Activated T-helper 2 cell treated with anti-CD3 and anti-CD28 coated beads, Interferon-gamma antibody, Interleukin-2, Interleukin-4, amounts not matched to agents 10 μg/mL and 5 μg/mL and 100 μg/mL, durations not matched to agents 14 hours and 24 hours and 36 hours (primary cell): ENCODE results near the gene CARD16. TPM values are rescaled to one million over a fixed set of nuclear protein-coding genes. Genes with fewer than 3 reads are reported as not detected.
"Not testable (repeated sequence)": the region's sequence is repeated elsewhere in the genome, so short reads cannot be mapped to it uniquely, and the experiment has no call there.

Source experiments
- DNase-seq: peaks from one replicate; pipeline ENCODE4 v3.0.0; 2021; ENCODE audit warnings: low spot score
- H3K27ac Mint-ChIP-seq: one replicate; pipeline ENCODE4 v1.8.0; 2021; ENCODE audit warnings: mixed read lengths
- H3K27me3 Mint-ChIP-seq: one replicate; pipeline ENCODE4 v1.8.0; 2021; ENCODE audit warnings: low read depth, mixed read lengths
- H3K36me3 Mint-ChIP-seq: one replicate; pipeline ENCODE4 v1.8.0; 2021; ENCODE audit warnings: low read depth, mixed read lengths
- H3K4me1 Mint-ChIP-seq: one replicate; pipeline ENCODE4 v1.8.0; 2021; ENCODE audit warnings: low read depth, mixed read lengths
- H3K4me3 Mint-ChIP-seq: one replicate; pipeline ENCODE4 v1.8.0; 2021; ENCODE audit warnings: low read depth, mild to moderate bottlenecking, moderate library complexity, mixed read lengths
- H3K9me3 Mint-ChIP-seq: one replicate; pipeline ENCODE4 v1.8.0; 2021; ENCODE audit warnings: mixed read lengths
- intact Hi-C: fragments of 100-400 bp; cut with micrococcal nuclease; formaldehyde crosslinking; loops from one replicate; pipeline ENCODE4 v1.15.1; 2023
- total RNA-seq: library from RNA; stranded (reverse); gene quantifications from 2 replicates; pipeline ENCODE4 v1.2.3, GENCODE V29; 2022

Gene CARD16
- total RNA-seq, 1 donor from 2014 or later = 5.2 TPM

GRCh38 chr11:105040703-105041102, 4.4 kb downstream of the CARD16 start:
- Mint-ChIP-seq H3K9me3 (peaks cover 5% of the 10 kb centered on the region), H3K27me3 (no peaks in the 10 kb centered on the region), H3K4me1 (peaks cover 34% of the 10 kb centered on the region), H3K4me3 (no peak overlapping the region), H3K36me3 (peaks cover 44% of the 10 kb centered on the region), H3K27ac (no peak overlapping the region)
- intact Hi-C loops = no loop called here
- no peak for DNase-seq

DNA sequence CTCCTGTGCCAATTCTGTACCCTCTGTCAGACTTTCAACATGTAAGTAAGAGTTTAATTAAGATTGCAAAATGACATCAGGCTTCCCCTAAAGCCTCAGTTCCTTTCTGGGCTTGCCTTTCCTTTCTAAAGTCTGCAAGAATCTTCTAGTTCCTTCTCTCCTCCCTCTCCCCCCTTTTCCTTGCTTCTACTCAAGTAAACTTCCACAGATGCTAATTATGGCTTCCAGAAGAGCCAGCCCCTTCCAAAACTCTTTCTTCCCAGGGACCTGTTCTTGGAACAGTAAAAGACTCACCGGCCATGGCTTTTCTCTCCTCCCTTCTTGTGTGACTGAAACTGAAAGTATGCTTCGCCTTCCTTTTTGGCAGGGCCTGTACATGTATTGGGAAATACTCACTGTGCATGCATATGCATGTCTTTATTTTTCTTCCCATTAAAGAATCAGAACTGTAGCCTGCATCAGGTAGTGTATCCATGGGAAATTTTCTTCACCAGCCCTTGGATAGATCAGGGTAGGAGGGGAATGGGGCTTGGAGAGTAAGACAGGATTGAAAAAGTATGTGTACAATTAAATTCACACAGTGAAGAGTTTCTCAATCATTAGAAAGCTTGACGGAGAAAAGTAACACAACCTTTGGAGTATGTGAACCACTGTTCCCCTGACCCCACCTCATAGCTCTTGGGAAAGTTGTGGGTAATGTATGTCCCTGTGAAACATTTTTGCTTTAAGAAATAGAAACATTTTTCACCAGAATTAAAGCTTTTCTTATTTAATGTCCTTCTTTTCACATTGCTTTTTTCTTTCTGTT, 10.1 kb downstream of the CARD16 start, which contains the start of gene CASP1:
Gene CASP1, minus strand, starts transcription at position 332 of the 808 bp plus-strand sequence. Its CDS starts 31 bp downstream, at position 301.
- intact Hi-C loops = no loop called here

GRCh38 chr11:105034388-105034787, 10.7 kb downstream of the CARD16 start:
- H3K9me3 Mint-ChIP-seq, H3K27me3 Mint-ChIP-seq, DNase-seq, intact Hi-C loops: not testable (repeated sequence)
- Mint-ChIP-seq H3K27ac (peak overlapping the region; percentile 20), H3K4me3 (peak overlapping the region; percentile 86), H3K4me1 (peaks cover 33% of the 10 kb centered on the region), H3K36me3 (peaks cover 48% of the 10 kb centered on the region)

More for the DNA sequence above, 10.1 kb downstream of the CARD16 start, which contains the start of gene CASP1:
- Mint-ChIP-seq H3K9me3 (peaks cover 5% of the 10 kb centered on the region), H3K27me3 (no peaks in the 10 kb centered on the region), H3K4me1 (peaks cover 33% of the 10 kb centered on the region), H3K4me3 (peak within 1 kb of the TSS; percentile 86), H3K27ac (peak within 1 kb of the TSS; percentile 84), H3K36me3 (peaks cover 46% of the 10 kb centered on the region)
- peak; percentile 13 for DNase-seq

DNA sequence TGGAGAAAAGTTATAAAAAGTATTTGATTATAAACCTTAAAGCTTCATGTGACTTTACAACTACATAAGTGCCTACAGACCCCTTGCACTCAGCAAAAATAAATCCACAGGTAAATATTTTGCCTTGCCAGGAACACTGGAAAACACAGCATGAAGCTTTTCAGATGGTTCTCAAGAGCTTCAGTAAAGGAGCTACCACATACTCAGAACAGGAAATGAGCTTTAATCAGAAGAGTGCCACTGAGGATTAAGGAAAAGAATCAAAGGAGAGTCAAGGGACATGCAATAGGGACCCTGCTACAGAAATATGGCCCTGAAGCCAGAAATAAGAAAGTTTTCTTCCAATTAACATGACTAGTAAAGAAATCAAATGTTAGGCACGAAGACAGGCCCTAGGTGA, 11.4 kb downstream of the CARD16 start:
- DNase-seq = no peak
- peaks cover 52% of the 10 kb centered on the region for H3K36me3 Mint-ChIP-seq
- H3K4me3 Mint-ChIP-seq = peak overlapping the region; percentile 86
- H3K27ac Mint-ChIP-seq = peak overlapping the region; percentile 20
- H3K27me3 Mint-ChIP-seq = no peaks in the 10 kb centered on the region
- H3K4me1 Mint-ChIP-seq = peaks cover 33% of the 10 kb centered on the region
- H3K9me3 Mint-ChIP-seq = peaks cover 5% of the 10 kb centered on the region
- intact Hi-C loops = no loop called here

GRCh38 chr11:105033343-105033742, 11.8 kb downstream of the CARD16 start:
- H3K4me3 Mint-ChIP-seq = peak overlapping the region; percentile 86
- H3K27ac Mint-ChIP-seq = peak overlapping the region; percentile 40
- peaks cover 5% of the 10 kb centered on the region for H3K9me3 Mint-ChIP-seq
- peaks cover 33% of the 10 kb centered on the region for H3K4me1 Mint-ChIP-seq
- intact Hi-C loops = no loop called here
- no peak for DNase-seq
- peaks cover 52% of the 10 kb centered on the region for H3K36me3 Mint-ChIP-seq
- H3K27me3 Mint-ChIP-seq = no peaks in the 10 kb centered on the region

- Mint-ChIP-seq H3K27ac (no peak overlapping the region), H3K9me3 (no peaks in the 10 kb centered on the region), H3K27me3 (no peaks in the 10 kb centered on the region), H3K4me3 (no peak overlapping the region), H3K36me3 (peaks cover 49% of the 10 kb centered on the region), H3K4me1 (peaks cover 38% of the 10 kb centered on the region)
- DNase-seq = no peak
- intact Hi-C loops = no loop called here
Observed at GRCh38 chr11:105032495-105032894, 12.6 kb downstream of the CARD16 start.

GRCh38 chr11:105027678-105028077, 17.5 kb downstream of the CARD16 start:
- Mint-ChIP-seq H3K36me3 (peaks cover 58% of the 10 kb centered on the region), H3K27ac (no peak overlapping the region), H3K4me3 (no peak overlapping the region), H3K27me3 (no peaks in the 10 kb centered on the region), H3K4me1 (peaks cover 11% of the 10 kb centered on the region), H3K9me3 (no peaks in the 10 kb centered on the region)
- intact Hi-C loops = no loop called here
- no peak for DNase-seq

- no peaks in the 10 kb centered on the region for H3K27me3 Mint-ChIP-seq
- intact Hi-C loops = no loop called here
- H3K9me3 Mint-ChIP-seq = no peaks in the 10 kb centered on the region
- no peak for DNase-seq
- H3K27ac Mint-ChIP-seq = no peak overlapping the region
- peaks cover 7% of the 10 kb centered on the region for H3K4me1 Mint-ChIP-seq
- H3K36me3 Mint-ChIP-seq = peaks cover 34% of the 10 kb centered on the region
- H3K4me3 Mint-ChIP-seq = no peak overlapping the region
Observed at GRCh38 chr11:105024394-105024793, 20.7 kb downstream of the CARD16 start.

DNA sequence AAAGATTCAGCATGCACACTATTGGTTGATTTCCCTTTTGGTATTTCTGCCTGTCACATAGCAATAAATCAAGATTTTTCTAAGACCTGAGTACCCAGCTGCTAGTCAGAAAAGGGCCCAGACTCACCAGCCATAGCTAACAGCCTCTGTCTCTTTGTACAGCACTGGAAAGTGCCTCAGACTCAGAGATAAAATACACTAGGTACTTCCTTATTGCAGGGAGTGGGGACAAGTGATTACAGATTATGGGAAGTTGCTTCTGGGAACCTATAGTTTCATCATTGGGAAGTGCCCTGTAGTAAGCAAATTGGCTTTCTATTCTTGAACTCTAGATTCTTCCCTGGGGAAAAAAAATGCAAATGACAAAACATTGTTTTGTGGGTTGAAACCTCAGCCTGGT, 22.1 kb downstream of the CARD16 start, which contains the start of gene CASP5:
Gene CASP5, minus strand, starts transcription at position 166 of the 400 bp plus-strand sequence. Its CDS starts 32 bp downstream, at position 134.
- Mint-ChIP-seq H3K9me3 (no peaks in the 10 kb centered on the region), H3K27me3 (no peaks in the 10 kb centered on the region), H3K27ac (no peak within 1 kb of the TSS), H3K4me3 (no peak within 1 kb of the TSS), H3K36me3 (peaks cover 23% of the 10 kb centered on the region), H3K4me1 (peaks cover 6% of the 10 kb centered on the region)
- intact Hi-C loops = no loop called here
- no peak for DNase-seq

- Mint-ChIP-seq H3K27me3 (no peaks in the 10 kb centered on the region), H3K36me3 (peaks cover 18% of the 10 kb centered on the region), H3K4me3 (no peak overlapping the region), H3K27ac (no peak overlapping the region), H3K4me1 (peaks cover 1% of the 10 kb centered on the region), H3K9me3 (no peaks in the 10 kb centered on the region)
- DNase-seq = no peak
- intact Hi-C loops = no loop called here
Observed at GRCh38 chr11:105022527-105022926, 22.6 kb downstream of the CARD16 start.

DNA sequence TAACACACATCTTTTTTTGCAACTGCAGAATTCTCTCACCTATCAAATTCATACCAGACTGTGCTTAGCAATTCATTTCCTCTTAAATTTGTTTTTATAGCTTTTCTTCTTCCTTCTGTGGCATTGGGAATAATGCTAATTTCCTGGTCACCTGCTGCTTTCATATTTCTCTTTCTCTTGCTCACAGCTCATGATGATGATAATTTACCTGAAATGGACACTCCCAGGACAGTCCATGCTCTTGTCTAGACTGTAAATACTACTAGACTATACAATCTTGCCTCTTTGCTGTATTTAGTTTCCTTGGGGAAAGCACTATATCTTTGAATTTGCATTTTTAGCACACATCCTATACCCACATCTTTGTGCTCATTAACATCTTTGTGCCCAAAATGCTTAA, 37.7 kb downstream of the CARD16 start:
- no peak overlapping the region for H3K27ac Mint-ChIP-seq
- no peak for DNase-seq
- H3K9me3 Mint-ChIP-seq = no peaks in the 10 kb centered on the region
- peaks cover 9% of the 10 kb centered on the region for H3K27me3 Mint-ChIP-seq
- H3K4me1 Mint-ChIP-seq = no peaks in the 10 kb centered on the region
- intact Hi-C loops = no loop called here
- H3K4me3 Mint-ChIP-seq = no peak overlapping the region
- no peaks in the 10 kb centered on the region for H3K36me3 Mint-ChIP-seq

DNA sequence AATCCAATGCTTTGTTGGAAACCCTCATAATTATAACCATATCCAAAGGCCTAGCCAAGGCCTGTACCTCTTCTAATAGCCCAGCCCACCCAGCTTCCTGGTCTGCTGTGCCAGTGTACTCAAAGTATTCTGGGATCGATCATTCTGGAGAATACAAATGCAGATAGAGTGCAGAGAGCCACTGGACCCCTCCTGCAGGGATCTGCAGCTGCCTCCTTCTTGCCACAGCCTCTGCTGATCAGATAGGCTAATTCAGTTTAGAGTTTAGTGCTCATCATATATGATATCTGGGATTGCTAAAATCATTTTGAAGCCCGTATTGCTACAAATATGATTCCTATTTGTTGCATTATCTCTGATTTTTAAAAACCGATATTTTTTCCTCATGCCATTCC, 39.7 kb downstream of the CARD16 start:
- H3K9me3 Mint-ChIP-seq = no peaks in the 10 kb centered on the region
- DNase-seq = no peak
- H3K4me3 Mint-ChIP-seq = no peak overlapping the region
- H3K27me3 Mint-ChIP-seq = peaks cover 1% of the 10 kb centered on the region
- H3K36me3 Mint-ChIP-seq = no peaks in the 10 kb centered on the region
- H3K4me1 Mint-ChIP-seq = peaks cover 5% of the 10 kb centered on the region
- intact Hi-C loops = no loop called here
- H3K27ac Mint-ChIP-seq = no peak overlapping the region

DNA sequence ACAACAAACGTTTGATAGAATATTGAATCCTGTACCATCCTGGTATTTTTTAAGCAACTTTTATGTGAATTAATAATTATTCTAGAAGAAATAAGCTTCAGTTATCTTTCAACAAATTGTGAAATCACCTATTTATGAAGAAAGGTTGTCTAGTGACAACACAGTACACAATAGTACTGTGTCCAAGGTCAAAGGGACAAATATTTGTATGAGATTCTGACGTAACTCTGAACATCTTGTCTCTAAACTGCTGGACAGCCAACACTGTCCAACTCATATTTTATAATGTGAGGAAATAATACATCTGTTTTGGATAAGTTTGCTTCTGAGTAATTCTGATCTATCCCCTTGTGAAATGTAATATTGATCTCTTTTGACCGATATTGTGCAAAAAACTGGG, 41.1 kb downstream of the CARD16 start:
- peaks cover 1% of the 10 kb centered on the region for H3K27me3 Mint-ChIP-seq
- intact Hi-C loops = no loop called here
- H3K36me3 Mint-ChIP-seq = no peaks in the 10 kb centered on the region
- H3K4me1 Mint-ChIP-seq = peaks cover 5% of the 10 kb centered on the region
- no peak overlapping the region for H3K4me3 Mint-ChIP-seq
- no peaks in the 10 kb centered on the region for H3K9me3 Mint-ChIP-seq
- H3K27ac Mint-ChIP-seq = no peak overlapping the region
- no peak for DNase-seq
